GM19467 (cell line): Measurements from ENCODE around the gene BPIFA2.
"Not testable (repeated sequence)": the region's sequence is repeated elsewhere in the genome, so short reads cannot be mapped to it uniquely, and the experiment has no call there.

Experiments
- ATAC-seq: cut with Tn5 transposase; IDR thresholded peaks from one replicate; pipeline ENCODE4 v1.9.1; 2021; ENCODE audit warnings: mild to moderate bottlenecking, moderate library complexity; ENCODE audit not compliant: unreplicated experiment

Gene BPIFA2, protein sequence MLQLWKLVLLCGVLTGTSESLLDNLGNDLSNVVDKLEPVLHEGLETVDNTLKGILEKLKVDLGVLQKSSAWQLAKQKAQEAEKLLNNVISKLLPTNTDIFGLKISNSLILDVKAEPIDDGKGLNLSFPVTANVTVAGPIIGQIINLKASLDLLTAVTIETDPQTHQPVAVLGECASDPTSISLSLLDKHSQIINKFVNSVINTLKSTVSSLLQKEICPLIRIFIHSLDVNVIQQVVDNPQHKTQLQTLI

DNA sequence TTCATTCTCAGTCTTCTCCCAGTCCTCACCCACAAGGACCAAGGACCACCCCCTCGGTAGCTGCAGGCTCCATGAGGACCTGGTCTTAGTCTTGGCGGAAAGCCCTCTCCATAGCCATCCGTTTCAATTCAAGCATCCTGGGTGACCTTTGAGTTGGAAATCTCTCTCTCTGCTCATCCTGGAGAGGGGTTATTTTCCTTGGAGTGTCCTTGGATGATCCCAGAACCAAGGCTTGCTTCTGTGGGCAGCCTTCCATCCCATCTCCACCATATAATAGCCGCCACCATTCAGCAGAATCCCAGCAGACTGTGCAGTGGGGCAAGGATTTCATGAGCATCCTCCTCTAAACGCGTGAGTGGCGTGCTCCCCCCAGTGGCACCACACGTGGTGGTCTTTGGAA, at the start of gene BPIFA2:
Gene BPIFA2 (plus strand): TSS at position 301 of the 400 bp plus-strand sequence. CDS start 987 bp downstream, outside the sequence.
- no peak for ATAC-seq

- ATAC-seq, result no peak
These were observed 47.9 kb upstream of the BPIFA2 start for GRCh38 chr20:33119725-33120720.

DNA sequence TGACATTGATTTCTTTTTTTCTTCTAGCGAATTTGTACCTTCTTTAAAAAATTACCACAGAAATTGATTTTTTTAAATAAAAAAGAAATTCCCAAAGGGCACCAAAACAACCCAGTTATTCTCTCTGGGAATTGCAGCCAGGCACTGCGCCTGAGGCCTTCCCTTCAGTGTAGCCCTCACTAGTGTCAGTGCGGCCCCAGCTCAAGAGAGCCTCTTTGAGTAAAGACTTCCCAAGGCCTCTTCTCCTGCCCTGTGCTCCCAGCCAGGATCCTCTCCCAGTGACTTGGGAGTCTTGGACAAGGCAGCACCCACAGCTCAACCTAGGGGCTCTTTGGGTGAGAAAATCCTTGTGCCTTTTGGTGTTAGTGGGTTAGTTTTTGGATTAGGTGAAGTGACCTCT, 47.0 kb upstream of the BPIFA2 start:
- no peak for ATAC-seq

GRCh38 chr20:33122297-33122696, 45.7 kb upstream of the BPIFA2 start:
- not testable (repeated sequence) for ATAC-seq

DNA sequence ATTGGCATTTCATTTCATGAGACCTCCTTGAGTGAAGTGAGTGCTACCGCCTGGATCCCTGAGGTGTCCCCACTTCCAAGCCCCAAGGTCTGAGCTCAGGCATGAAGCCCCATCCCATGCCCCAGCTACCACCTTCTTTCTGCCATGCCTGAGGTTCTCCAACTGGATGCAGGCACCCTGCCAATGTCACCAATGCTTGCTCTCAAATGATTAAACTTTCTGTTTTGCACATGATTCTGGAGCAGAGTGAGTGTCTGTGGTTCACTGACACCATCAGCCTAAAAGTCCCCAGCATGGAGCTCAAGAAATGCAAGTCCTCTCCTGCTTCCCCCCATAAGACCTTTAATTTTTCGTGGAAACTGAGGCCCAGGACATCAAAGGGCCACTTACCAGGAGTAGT, 43.7 kb upstream of the BPIFA2 start:
- ATAC-seq, result no peak

DNA sequence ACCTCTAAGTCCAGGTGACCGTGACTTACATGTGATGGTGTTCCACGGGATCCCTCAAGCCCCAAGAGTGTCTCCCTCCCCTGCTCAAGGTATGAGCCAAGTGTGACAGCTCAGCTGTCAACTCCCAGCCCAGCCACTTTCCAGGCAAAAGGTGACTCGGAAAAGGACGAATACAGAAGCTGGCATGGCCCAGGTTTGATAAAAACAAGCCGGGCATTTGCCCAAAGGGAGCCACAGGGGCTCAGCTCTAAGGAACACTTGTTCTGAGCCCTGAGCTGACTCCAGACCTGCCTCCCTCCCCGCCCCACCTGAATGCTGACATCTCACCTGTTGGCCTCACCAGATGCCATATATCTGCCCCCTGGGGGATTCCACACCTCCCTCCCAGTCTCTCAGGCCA, 43.0 kb upstream of the BPIFA2 start:
- no peak for ATAC-seq

DNA sequence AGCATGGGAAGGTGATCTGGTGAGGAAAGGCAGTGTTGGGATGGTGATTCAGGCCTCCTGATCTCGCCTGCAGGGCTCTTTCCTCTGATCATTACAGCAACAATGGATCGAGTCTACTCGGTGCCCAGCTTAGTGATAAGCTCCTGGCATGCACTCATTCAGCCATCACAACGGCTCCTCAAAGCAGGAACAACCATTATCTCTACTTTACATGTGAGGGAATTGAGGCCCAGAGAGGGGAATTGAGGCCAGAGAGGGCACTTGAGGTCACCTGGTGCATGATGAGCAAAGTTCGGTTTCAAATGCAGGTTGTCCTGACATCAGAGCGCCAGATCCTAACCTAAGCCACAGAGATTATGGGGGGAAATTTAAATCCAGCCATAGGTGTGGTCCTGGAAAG, 42.0 kb upstream of the BPIFA2 start:
- no peak for ATAC-seq

- ATAC-seq, result no peak
These were observed 40.4 kb upstream of the BPIFA2 start for GRCh38 chr20:33127422-33128097.

GRCh38 chr20:33130568-33131061, 37.3 kb upstream of the BPIFA2 start:
- no peak for ATAC-seq

- no peak for ATAC-seq
These were observed 35.9 kb upstream of the BPIFA2 start for GRCh38 chr20:33131949-33132473.

DNA sequence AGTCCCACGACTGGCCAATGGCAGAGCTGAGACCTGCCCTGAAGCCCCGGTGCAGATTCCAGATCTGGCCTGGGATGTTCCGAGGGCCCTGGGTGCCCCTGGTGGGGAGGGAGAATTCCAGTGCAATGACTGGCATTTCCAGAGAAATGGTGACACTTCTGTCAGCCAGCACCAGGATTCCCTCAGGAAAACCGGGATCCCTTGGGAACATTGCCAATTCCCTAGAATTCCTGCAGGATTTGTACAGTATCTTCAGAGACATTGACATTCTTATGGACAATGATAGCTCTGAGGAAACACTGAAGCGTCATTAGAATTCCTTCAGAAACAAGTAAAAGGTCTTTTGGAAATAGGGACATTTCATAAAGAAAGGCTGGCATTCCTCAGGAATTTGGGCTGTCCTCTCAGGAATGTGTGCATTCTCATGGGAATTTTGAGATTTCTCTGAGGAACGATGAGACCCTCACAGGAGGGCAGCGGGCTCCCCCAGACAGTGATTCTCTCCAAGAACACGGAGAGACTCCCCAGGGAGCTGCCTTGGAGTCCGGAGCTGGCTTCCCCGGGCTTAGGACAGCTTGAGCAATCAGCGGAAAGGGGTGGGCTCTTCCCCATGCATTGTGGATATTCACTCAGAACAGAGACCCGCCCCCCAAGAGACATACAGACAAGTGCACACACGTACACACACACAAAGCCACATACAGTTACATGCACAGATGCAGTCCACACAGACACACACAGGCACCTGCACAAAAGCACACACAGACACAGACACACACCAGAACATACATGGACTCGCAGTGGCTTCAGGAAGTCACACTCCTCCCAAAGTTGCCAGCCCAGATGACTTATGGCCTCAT, 35.2 kb upstream of the BPIFA2 start:
- ATAC-seq, result no peak

- no peak for ATAC-seq
These were observed 34.5 kb upstream of the BPIFA2 start for GRCh38 chr20:33133373-33133941.

DNA sequence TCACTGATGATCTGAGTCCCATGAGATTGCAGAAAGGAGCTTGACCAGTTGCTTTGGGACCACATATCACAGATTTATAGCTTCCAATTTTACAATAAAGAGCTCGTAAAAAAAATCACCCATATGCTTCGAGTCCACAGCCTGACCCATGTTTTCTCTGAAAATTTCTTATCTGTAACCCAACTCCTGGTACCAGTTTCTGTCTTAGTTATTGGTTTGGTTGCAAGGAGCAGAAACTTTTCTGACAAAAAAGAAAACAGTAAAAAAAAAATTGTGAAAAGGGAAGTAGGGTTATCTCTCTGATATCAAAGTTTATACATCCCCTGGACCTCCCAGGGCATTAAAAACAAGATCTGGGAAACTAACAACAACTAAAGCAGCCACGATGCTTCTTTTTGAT, 30.8 kb upstream of the BPIFA2 start:
- ATAC-seq, result no peak

GRCh38 chr20:33139467-33139866, 28.5 kb upstream of the BPIFA2 start:
- no peak for ATAC-seq

DNA sequence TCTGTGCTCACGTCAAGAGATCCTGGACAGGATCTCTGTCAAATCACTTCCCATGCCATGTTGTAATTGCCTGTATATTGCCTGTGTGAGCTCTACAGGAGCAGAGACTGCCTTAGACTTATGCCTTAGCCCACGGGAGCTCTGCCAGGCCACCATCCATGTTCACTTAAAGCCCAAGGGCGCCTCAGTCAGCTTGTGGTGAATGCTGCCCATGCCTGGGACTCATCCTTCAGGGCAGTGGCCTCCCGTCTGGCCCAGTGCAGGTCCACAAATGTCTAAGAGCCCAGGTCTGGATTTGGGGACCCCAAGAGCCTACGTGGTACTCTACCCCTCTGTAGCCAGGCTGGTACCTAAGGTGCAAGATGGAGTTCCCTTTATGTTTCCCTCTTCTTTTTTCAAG, 22.4 kb upstream of the BPIFA2 start:
- ATAC-seq, result no peak

DNA sequence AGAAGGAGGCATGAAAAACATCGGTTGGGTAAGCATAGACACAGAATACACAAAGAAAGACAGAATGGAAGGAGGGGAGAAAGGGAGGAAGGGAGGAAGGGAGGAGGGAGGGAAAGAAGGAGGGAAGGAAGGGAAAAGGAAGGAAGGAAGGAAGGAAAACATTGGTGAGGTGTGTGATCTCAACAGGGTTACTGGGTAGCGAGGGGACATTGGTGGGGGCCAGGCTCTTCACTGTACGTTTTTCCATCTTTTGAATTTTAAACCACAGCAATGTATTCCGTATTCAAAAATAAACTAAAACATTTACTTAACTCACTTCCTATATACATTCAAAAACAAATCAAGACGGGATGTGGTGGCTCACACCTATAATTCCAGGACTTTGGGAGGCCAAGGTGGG, 20.7 kb upstream of the BPIFA2 start:
- ATAC-seq, result no peak

DNA sequence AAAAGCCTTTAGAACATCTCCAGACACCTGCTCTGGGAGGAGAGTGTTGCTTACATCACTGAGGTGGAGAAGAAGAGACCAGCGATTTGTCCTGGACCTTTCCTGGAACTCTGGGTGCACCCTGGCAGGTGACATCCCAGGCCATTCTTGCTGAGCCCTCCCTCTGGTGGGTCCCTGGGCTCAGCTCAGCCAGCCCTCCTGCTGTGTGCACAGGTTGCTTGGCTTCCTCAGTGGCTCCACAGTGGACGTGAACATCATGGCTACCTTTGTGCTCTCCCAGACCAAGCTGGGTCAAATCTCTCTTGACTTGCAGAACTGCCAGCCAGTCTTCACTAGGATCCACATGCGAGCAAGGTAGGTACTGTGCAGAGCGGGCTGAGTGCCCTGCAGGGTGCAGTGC, 19.9 kb upstream of the BPIFA2 start:
- no peak for ATAC-seq

GRCh38 chr20:33154252-33154651, 13.7 kb upstream of the BPIFA2 start:
- ATAC-seq, result no peak

GRCh38 chr20:33158637-33159385, 9.1 kb upstream of the BPIFA2 start:
- no peak for ATAC-seq
